Keratinocyte (primary cell): ENCODE results near the gene CNIH1. TPM values are rescaled to one million over a fixed set of nuclear protein-coding genes. Genes with fewer than 3 reads are reported as not detected.

Experiments used
- DNase-seq: peaks from one replicate; pipeline ENCODE4 v3.0.0-alpha.2; 2011; ENCODE audit warnings: low read depth, missing footprints, low spot score
- FAIRE-seq: peaks from 2 replicates; lab custom pipeline; 2011; peaks lifted over from hg19 to GRCh38; lab: Jason Lieb, UNC
- H2AFZ ChIP-seq: 2 replicates; pipeline ENCODE4 v1.6.0; 2012; ENCODE audit warnings: low read length, control low read depth, inconsistent platforms; ENCODE audit not compliant: control insufficient read depth
- H3K27ac ChIP-seq: 2 replicates; pipeline ENCODE4 v1.5.1; 2011; ENCODE audit warnings: low read length; ENCODE audit not compliant: control insufficient read depth, insufficient read depth
- H3K27me3 ChIP-seq: 3 replicates; pipeline ENCODE4 v1.6.0; 2011; ENCODE audit warnings: low read length; ENCODE audit not compliant: control insufficient read depth, insufficient read depth; ENCODE audit errors: extremely low read depth
- H3K36me3 ChIP-seq, 2 experiments: 2 replicates in 1 of 2; 3 replicates in 1 of 2; pipeline ENCODE4 v1.5.1; 2011; ENCODE audit warnings: low read length in 2 of 2, mild to moderate bottlenecking in 1 of 2; ENCODE audit not compliant: control insufficient read depth in 2 of 2, insufficient read depth in 2 of 2; ENCODE audit errors: extremely low read depth in 1 of 2
- H3K4me1 ChIP-seq: 3 replicates; pipeline ENCODE4 v1.5.1; 2011; ENCODE audit warnings: low read length; ENCODE audit not compliant: control insufficient read depth, insufficient read depth; ENCODE audit errors: extremely low read depth
- H3K4me2 ChIP-seq: 3 replicates; pipeline ENCODE4 v1.6.0; 2011; ENCODE audit warnings: low read depth, low read length; ENCODE audit not compliant: control insufficient read depth, insufficient read depth; ENCODE audit errors: extremely low read depth
- H3K4me3 ChIP-seq, 3 experiments: fragments of 200-600 bp in 1 of 3; sonication (generic) in 1 of 3; 2 replicates in 2 of 3; 3 replicates in 1 of 3; pipeline ENCODE4 v1.5.1; 2011 to 2016; ENCODE audit warnings: low read length in 3 of 3, mild to moderate bottlenecking in 3 of 3, control low read depth in 2 of 3, inconsistent platforms in 1 of 3, low read depth in 1 of 3, mixed read lengths in 1 of 3, mixed run types in 1 of 3, moderate library complexity in 1 of 3; ENCODE audit not compliant: control insufficient read depth in 2 of 3, insufficient read depth in 2 of 3; ENCODE audit errors: extremely low read depth in 1 of 3
- H3K79me2 ChIP-seq: 2 replicates; pipeline ENCODE4 v1.6.0; 2012; ENCODE audit warnings: low read length; ENCODE audit not compliant: control insufficient read depth, insufficient read depth
- H3K9ac ChIP-seq: 3 replicates; pipeline ENCODE4 v1.6.0; 2011; ENCODE audit warnings: low read length; ENCODE audit not compliant: control insufficient read depth, insufficient read depth; ENCODE audit errors: extremely low read depth
- H3K9me1 ChIP-seq: 3 replicates; pipeline ENCODE4 v1.6.0; 2011; ENCODE audit warnings: low read length; ENCODE audit not compliant: control insufficient read depth, insufficient read depth; ENCODE audit errors: extremely low read depth
- H3K9me3 ChIP-seq: 2 replicates; pipeline ENCODE4 v1.5.1; 2012; ENCODE audit warnings: low read depth, low read length; ENCODE audit not compliant: control insufficient read depth
- H4K20me1 ChIP-seq: 3 replicates; pipeline ENCODE4 v1.6.0; 2011; ENCODE audit warnings: low read length; ENCODE audit not compliant: control insufficient read depth, insufficient read depth; ENCODE audit errors: extremely low read depth
- EZH2 ChIP-seq: IDR thresholded peaks from one replicate; pipeline ENCODE4 v1.6.1; 2012; ENCODE audit warnings: inconsistent platforms, mild to moderate bottlenecking, low read length, moderate library complexity
- dilution Hi-C: fragments of 300-500 bp; cut with MboI; formaldehyde crosslinking; loops from one replicate; pipeline ENCODE4 v1.7.0; 2020; ENCODE audit warnings: low sequenced_read_pairs; ENCODE audit not compliant: extremely low pct_ligation_motif_present
- polyA plus RNA-seq, 5 experiments: library from polyadenylated mRNA; depleted of rRNA in 3 of 5; stranded (reverse) in 3 of 5; stranded (forward) in 1 of 5; unstranded in 1 of 5; fragments of >200 nt; gene quantifications; 1 replicate in 1 of 5; 2 replicates in 3 of 5; 3 replicates in 1 of 5; pipeline versions ENCODE4 v1.2.1 to v1.2.3, GENCODE V29; 2011 to 2012; ENCODE audit warnings: missing spikeins in 2 of 5, low read depth in 1 of 5, low replicate concordance in 1 of 5
- TF ChIP-seq, protein P1 (sequence below), 3 experiments: IDR thresholded peaks in 1 of 3; conservative IDR thresholded peaks in 1 of 3; optimal IDR thresholded peaks in 1 of 3; 2 replicates in 2 of 3; 3 replicates in 1 of 3; pipeline versions ENCODE3 to v1.5.1; 2011; ENCODE audit warnings: low read length in 3 of 3, mild to moderate bottlenecking in 3 of 3, moderate library complexity in 2 of 3, control low read depth in 1 of 3, inconsistent platforms in 1 of 3; ENCODE audit not compliant: insufficient read depth in 2 of 3; ENCODE audit errors: extremely low read depth in 1 of 3

CNIH1 gene
- polyA plus RNA-seq, 1 donor (not counting 4 experiments of a cell fraction or from before 2014, with no cell fraction given): 322 TPM

DNA sequence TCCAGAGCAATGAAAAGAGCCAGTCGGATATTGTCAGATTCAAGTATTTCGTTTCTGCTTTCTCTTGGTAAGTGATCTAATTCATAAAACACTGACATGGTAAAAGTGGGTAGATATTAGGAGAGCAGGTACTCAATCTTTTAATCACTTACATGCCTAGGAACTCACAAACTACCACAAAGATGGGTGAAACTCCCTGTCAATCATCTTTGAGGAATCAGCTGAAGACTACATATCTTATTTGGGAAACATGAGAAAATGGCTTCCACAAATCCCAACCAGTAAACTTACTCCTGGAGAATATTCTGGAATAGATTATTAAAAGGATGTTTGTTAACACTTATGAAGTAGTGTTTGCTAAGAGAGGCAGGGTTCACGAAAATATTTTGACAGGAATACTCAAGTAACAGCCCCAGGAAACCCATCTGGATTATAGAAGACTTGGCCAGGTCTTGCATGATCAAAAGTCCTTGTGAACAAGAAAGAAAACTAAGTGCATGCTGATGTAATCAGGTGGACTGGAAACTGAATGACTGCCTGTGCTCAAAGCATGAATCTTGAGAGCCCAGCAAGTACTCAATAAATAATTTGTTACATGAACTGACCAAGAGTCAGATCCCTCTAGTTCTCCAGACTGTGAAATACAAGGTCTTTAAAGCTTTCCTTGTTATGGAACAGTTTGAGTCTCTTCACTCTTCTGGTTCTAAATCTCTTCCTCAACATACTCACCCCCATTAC is 15.5 kb downstream of the CNIH1 start:
- no peak for DNase-seq
- Histone ChIP-seq H3K36me3 (peaks cover 8 to 19% of the 10 kb centered on the region in 2 experiments), H3K27ac (no peak overlapping the region)

DNA sequence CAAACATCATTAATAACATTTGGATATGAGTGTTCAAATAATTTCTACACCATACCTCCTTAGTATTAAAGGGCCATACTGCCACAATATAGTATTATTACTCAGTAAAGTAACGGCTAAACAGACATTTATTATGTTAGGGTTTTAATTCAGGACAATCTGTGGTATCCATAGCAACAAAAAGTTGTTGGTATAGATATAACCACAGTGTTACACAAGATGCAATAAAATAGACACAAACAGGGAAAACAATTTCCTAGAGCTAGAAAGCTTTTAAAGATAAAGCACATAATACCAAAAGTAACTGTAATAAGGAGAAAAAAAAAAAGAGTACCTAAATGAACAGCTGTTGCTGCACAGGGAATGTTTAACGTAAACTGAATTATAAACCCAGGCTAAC is 16.1 kb downstream of the CNIH1 start:
- Histone ChIP-seq H2AFZ (no peak overlapping the region), H3K9ac (no peak overlapping the region), H3K4me1 (no peaks in the 10 kb centered on the region), H3K27ac (no peak overlapping the region), H3K9me3 (no peaks in the 10 kb centered on the region), H4K20me1 (no peaks in the 10 kb centered on the region), H3K27me3 (no peaks in the 10 kb centered on the region), H3K9me1 (no peaks in the 10 kb centered on the region), H3K79me2 (no peaks in the 10 kb centered on the region), H3K36me3 (peaks cover 8 to 14% of the 10 kb centered on the region in 2 experiments), H3K4me2 (no peak overlapping the region), H3K4me3 (no peak overlapping the region)
- no peak for DNase-seq
- dilution Hi-C loops: no loop called here
- TF ChIP-seq, protein P1, sequence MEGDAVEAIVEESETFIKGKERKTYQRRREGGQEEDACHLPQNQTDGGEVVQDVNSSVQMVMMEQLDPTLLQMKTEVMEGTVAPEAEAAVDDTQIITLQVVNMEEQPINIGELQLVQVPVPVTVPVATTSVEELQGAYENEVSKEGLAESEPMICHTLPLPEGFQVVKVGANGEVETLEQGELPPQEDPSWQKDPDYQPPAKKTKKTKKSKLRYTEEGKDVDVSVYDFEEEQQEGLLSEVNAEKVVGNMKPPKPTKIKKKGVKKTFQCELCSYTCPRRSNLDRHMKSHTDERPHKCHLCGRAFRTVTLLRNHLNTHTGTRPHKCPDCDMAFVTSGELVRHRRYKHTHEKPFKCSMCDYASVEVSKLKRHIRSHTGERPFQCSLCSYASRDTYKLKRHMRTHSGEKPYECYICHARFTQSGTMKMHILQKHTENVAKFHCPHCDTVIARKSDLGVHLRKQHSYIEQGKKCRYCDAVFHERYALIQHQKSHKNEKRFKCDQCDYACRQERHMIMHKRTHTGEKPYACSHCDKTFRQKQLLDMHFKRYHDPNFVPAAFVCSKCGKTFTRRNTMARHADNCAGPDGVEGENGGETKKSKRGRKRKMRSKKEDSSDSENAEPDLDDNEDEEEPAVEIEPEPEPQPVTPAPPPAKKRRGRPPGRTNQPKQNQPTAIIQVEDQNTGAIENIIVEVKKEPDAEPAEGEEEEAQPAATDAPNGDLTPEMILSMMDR (optimal IDR thresholded peaks at IDR 0.05 in 1 of 3, IDR thresholded peaks at IDR 0.05 in 1 of 3, conservative IDR thresholded peaks at IDR 0.05 in 1 of 3; ENCODE audit: extremely low read depth in 1 of 3, insufficient read depth in 2 of 3, low read length in 3 of 3): no peak
- TF ChIP-seq EZH2: no peak
- no peak for FAIRE-seq

More for the DNA sequence above, 15.5 kb downstream of the CNIH1 start:
- FAIRE-seq: no peak
- Histone ChIP-seq H3K79me2 (peaks cover 1% of the 10 kb centered on the region), H3K9me3 (no peaks in the 10 kb centered on the region), H3K4me1 (no peaks in the 10 kb centered on the region), H4K20me1 (no peaks in the 10 kb centered on the region), H3K4me3 (no peak overlapping the region), H2AFZ (no peak overlapping the region), H3K4me2 (no peak overlapping the region), H3K27me3 (no peaks in the 10 kb centered on the region), H3K9ac (no peak overlapping the region), H3K9me1 (no peaks in the 10 kb centered on the region)
- dilution Hi-C loops: no loop called here
- TF ChIP-seq EZH2: no peak
- TF ChIP-seq, protein P1 (optimal IDR thresholded peaks at IDR 0.05 in 1 of 3, IDR thresholded peaks at IDR 0.05 in 1 of 3, conservative IDR thresholded peaks at IDR 0.05 in 1 of 3; ENCODE audit: extremely low read depth in 1 of 3, insufficient read depth in 2 of 3, low read length in 3 of 3): no peak
